SU-DHL-6 (cell line): ENCODE data around the gene HIVEP3.

ENCODE experiments used
- H2AFZ ChIP-seq: fragments of 200-600 bp; sonication (generic); 2 replicates; pipeline ENCODE4 v1.6.1; 2014; ENCODE audit warnings: low read depth, mild to moderate bottlenecking, moderate library complexity, mixed read lengths, antibody characterized with exemption, low read length; ENCODE audit not compliant: severe bottlenecking
- H3F3A ChIP-seq: fragments of 200-600 bp; shearing (Covaris generic); 2 replicates; pipeline ENCODE4 v1.6.0; 2016; ENCODE audit warnings: antibody characterized with exemption, mild to moderate bottlenecking; ENCODE audit not compliant: insufficient read depth
- H3K27ac ChIP-seq: fragments of 200-600 bp; sonication (generic); 2 replicates; pipeline ENCODE4 v1.5.1; 2016; ENCODE audit warnings: low read depth, mild to moderate bottlenecking, low read length, moderate library complexity, mixed read lengths
- H3K27me3 ChIP-seq: fragments of 200-600 bp; sonication (generic), shearing (Covaris generic); 2 replicates; pipeline ENCODE4 v1.6.0; 2014; ENCODE audit warnings: mild to moderate bottlenecking, low read length
- H3K36me3 ChIP-seq: fragments of 200-600 bp; sonication (generic); 2 replicates; pipeline ENCODE4 v1.6.1; 2014; ENCODE audit warnings: mild to moderate bottlenecking, low read length, mixed read lengths
- H3K4me2 ChIP-seq: fragments of 300-600, 200-600 bp; shearing (Covaris generic), sonication (generic); 2 replicates; pipeline ENCODE4 v1.6.0; 2014; ENCODE audit warnings: low read length, low read depth, mild to moderate bottlenecking; ENCODE audit not compliant: poor library complexity, severe bottlenecking
- H3K4me3 ChIP-seq: fragments of 200-600 bp; sonication (generic); 2 replicates; pipeline ENCODE4 v1.5.1; 2014; ENCODE audit warnings: antibody characterized with exemption, low read length, mild to moderate bottlenecking, mixed read lengths; ENCODE audit not compliant: insufficient read depth, poor library complexity, severe bottlenecking
- H3K79me2 ChIP-seq: fragments of 200-600 bp; sonication (generic); 2 replicates; pipeline ENCODE4 v1.6.1; 2014; ENCODE audit warnings: mild to moderate bottlenecking, low read length, moderate library complexity; ENCODE audit not compliant: insufficient read depth
- H3K9ac ChIP-seq: fragments of 200-600 bp; sonication (generic); 2 replicates; pipeline ENCODE4 v1.7.0; 2014; ENCODE audit warnings: mild to moderate bottlenecking, low read length
- H3K9me2 ChIP-seq: fragments of 200-600 bp; sonication (generic); replicated peaks from 2 replicates; pipeline ENCODE4 v1.6.1; 2014; ENCODE audit warnings: low read length; ENCODE audit not compliant: insufficient read depth
- H3K9me3 ChIP-seq: fragments of 200-600 bp; sonication (generic); 2 replicates; pipeline ENCODE4 v1.6.1; 2014; ENCODE audit warnings: low read length, mixed read lengths; ENCODE audit not compliant: insufficient read depth
- H4K20me1 ChIP-seq: fragments of 200-600 bp; sonication (generic); 2 replicates; pipeline ENCODE4 v1.6.1; 2014; ENCODE audit warnings: low read depth, mild to moderate bottlenecking, antibody characterized with exemption, low read length, moderate library complexity, mixed read lengths
- CTCF ChIP-seq: fragments of 200-600 bp; sonication (generic); IDR thresholded peaks from one replicate; pipeline ENCODE4 v1.5.1; 2017; ENCODE audit warnings: antibody characterized with exemption, mild to moderate bottlenecking, low read length, moderate library complexity; ENCODE audit not compliant: insufficient read depth, poor library complexity, severe bottlenecking
- EZH2phosphoT487 ChIP-seq: fragments of 200-600 bp; sonication (generic), shearing (Covaris generic); conservative IDR thresholded peaks from 2 replicates; pipeline ENCODE4 v1.6.1; 2018; ENCODE audit warnings: mild to moderate bottlenecking, antibody characterized with exemption, low read length, moderate library complexity, mixed read lengths

Gene HIVEP3

GRCh38 chr1:41941381-41941780, 22.7 kb upstream of the HIVEP3 start:
- Histone ChIP-seq H4K20me1 (no peaks in the 10 kb centered on the region), H3K9ac (no peak overlapping the region), H3K27me3 (no peaks in the 10 kb centered on the region), H3F3A (no peaks in the 10 kb centered on the region), H3K36me3 (no peaks in the 10 kb centered on the region), H2AFZ (no peak overlapping the region), H3K9me2 (no peaks in the 10 kb centered on the region), H3K4me3 (no peak overlapping the region), H3K79me2 (no peaks in the 10 kb centered on the region), H3K9me3 (no peaks in the 10 kb centered on the region), H3K27ac (no peak overlapping the region), H3K4me2 (no peak overlapping the region)
- TF ChIP-seq EZH2phosphoT487 (no peak), CTCF (no peak)

GRCh38 chr1:41939194-41939593, 20.5 kb upstream of the HIVEP3 start:
- Histone ChIP-seq H2AFZ (no peak overlapping the region), H3K9me3 (no peaks in the 10 kb centered on the region), H3K36me3 (no peaks in the 10 kb centered on the region), H3K9me2 (no peaks in the 10 kb centered on the region), H3K79me2 (no peaks in the 10 kb centered on the region), H3K4me2 (no peak overlapping the region), H3K4me3 (no peak overlapping the region), H3K27ac (no peak overlapping the region), H4K20me1 (no peaks in the 10 kb centered on the region), H3F3A (no peaks in the 10 kb centered on the region), H3K27me3 (no peaks in the 10 kb centered on the region), H3K9ac (no peak overlapping the region)
- TF ChIP-seq CTCF (no peak), EZH2phosphoT487 (no peak)

- Histone ChIP-seq H2AFZ (no peak overlapping the region), H3K4me2 (no peak overlapping the region)
Measured at GRCh38 chr1:41936107-41936506, 17.4 kb upstream of the HIVEP3 start.

More at GRCh38 chr1:41936107-41936506, 17.4 kb upstream of the HIVEP3 start:
- H4K20me1 ChIP-seq = no peaks in the 10 kb centered on the region
- no peak overlapping the region for H3K9ac ChIP-seq
- H3K36me3 ChIP-seq = no peaks in the 10 kb centered on the region
- no peaks in the 10 kb centered on the region for H3K79me2 ChIP-seq
- H3K9me2 ChIP-seq = no peaks in the 10 kb centered on the region
- no peaks in the 10 kb centered on the region for H3K9me3 ChIP-seq
- no peak for TF ChIP-seq CTCF
- no peak for TF ChIP-seq EZH2phosphoT487
- no peaks in the 10 kb centered on the region for H3K27me3 ChIP-seq
- no peak overlapping the region for H3K27ac ChIP-seq
- no peaks in the 10 kb centered on the region for H3F3A ChIP-seq
- H3K4me3 ChIP-seq = no peak overlapping the region
